ENCODE measurements around the gene ZNF239.
"Not testable (repeated sequence)": the region's sequence is repeated elsewhere in the genome, so short reads cannot be mapped to it uniquely, and the experiment has no call there.

ZNF239 gene

GRCh38 chr10:43576062-43576461 is 1.6 kb upstream of the ZNF239 start:
- DNase-seq = no peak

- DNase-seq = no peak
Observed at GRCh38 chr10:43574906-43575305, 490 bp upstream of the ZNF239 start.

GRCh38 chr10:43573250-43574000 is 991 bp downstream of the ZNF239 start:
- DNase-seq = no peak

GRCh38 chr10:43570971-43571370 is 3.4 kb downstream of the ZNF239 start:
- DNase-seq = no peak

GRCh38 chr10:43569681-43570080 is 4.7 kb downstream of the ZNF239 start:
- no peak for DNase-seq

GRCh38 chr10:43557214-43557613 is 17.2 kb downstream of the ZNF239 start:
- DNase-seq = no peak

- DNase-seq = not testable (repeated sequence)
Observed at GRCh38 chr10:43543746-43544145, 30.7 kb downstream of the ZNF239 start.

GRCh38 chr10:43524434-43525247 is 49.8 kb downstream of the ZNF239 start:
- DNase-seq = no peak
